DND-41 (cell line): Measurements from ENCODE around the gene KCNK17.

ENCODE experiments used
- CTCF ChIP-seq: IDR thresholded peaks from 2 replicates; pipeline ENCODE4 v1.5.1; 2012; ENCODE audit warnings: borderline replicate concordance, low read length, moderate library complexity, mild to moderate bottlenecking; ENCODE audit not compliant: poor library complexity, severe bottlenecking; ENCODE audit errors: extremely low read depth
- EZH2 ChIP-seq: IDR thresholded peaks from 3 replicates; pipeline ENCODE4 v1.6.1; 2012; ENCODE audit warnings: borderline replicate concordance, low read depth, mild to moderate bottlenecking, moderate library complexity, low read length, inconsistent platforms; ENCODE audit not compliant: severe bottlenecking

DNA sequence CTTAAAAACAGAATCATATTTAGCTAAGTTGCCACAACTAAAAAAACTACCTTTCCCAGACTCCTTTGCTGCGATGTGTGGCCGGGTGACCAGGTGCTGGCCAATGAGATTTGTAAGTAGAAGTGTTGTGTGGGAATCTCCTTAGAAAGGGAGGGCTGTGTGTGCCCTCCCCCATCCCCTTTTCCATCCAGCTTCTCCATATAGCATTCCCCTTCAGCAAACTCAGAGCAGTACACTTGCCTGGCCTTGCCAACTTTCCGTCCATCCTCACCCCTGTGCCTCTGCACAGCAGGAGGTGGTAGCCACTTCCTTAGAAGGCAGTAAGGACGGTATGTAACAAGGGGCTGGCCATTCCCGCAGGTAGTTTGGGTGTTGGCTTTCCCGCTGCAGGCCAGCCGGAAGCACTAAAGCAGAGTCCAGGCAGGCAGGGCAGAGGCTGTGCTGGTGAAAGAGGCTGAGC is 30.6 kb upstream of the KCNK17 start:
- TF ChIP-seq CTCF (no peak), EZH2 (no peak)
